SJCRH30 (cell line): Measurements from ENCODE around the gene TLX2. TPM values are rescaled to one million over a fixed set of nuclear protein-coding genes. Genes with fewer than 3 reads are reported as not detected.

Experiments used
- DNase-seq, 2 experiments: peaks; one replicate each; pipeline ENCODE4 v3.0.0-alpha.2; 2015 to 2020
- H3K27ac ChIP-seq: fragments of 250-450 bp; sonication (Bioruptor Pico); 2 replicates; pipeline ENCODE4 v1.5.1; 2020; ENCODE audit warnings: mild to moderate bottlenecking, moderate library complexity
- H3K27me3 ChIP-seq: fragments of 250-450 bp; sonication (Bioruptor Pico); 2 replicates; pipeline ENCODE4 v1.5.1; 2020; ENCODE audit warnings: mild to moderate bottlenecking, moderate library complexity
- H3K36me3 ChIP-seq: fragments of 250-450 bp; sonication (Bioruptor Pico); 2 replicates; pipeline ENCODE4 v1.5.1; 2020; ENCODE audit warnings: mild to moderate bottlenecking, moderate library complexity
- H3K4me1 ChIP-seq: fragments of 250-450 bp; sonication (Bioruptor Pico); 2 replicates; pipeline ENCODE4 v1.5.1; 2020; ENCODE audit warnings: mild to moderate bottlenecking, moderate library complexity
- H3K4me3 ChIP-seq: fragments of 250-450 bp; sonication (Bioruptor Pico); 2 replicates; pipeline ENCODE4 v1.5.1; 2020; ENCODE audit warnings: mild to moderate bottlenecking, moderate library complexity
- H3K9me3 ChIP-seq: fragments of 250-450 bp; sonication (Bioruptor Pico); replicated peaks from 2 replicates; pipeline ENCODE4 v1.5.1; 2020; ENCODE audit warnings: mild to moderate bottlenecking, moderate library complexity
- total RNA-seq: library from RNA; depleted of rRNA; stranded (reverse); fragments of >200 nt; shearing (Covaris generic); gene quantifications from 2 replicates; pipeline ENCODE4 v1.2.3, GENCODE V29; 2014

TLX2 gene
- total RNA-seq, 1 experiment from 2014 or later: not detected

GRCh38 chr2:74515271-74515980, 1.2 kb downstream of the TLX2 start:
- DNase-seq: no peak
- Histone ChIP-seq H3K4me1 (no peaks in the 10 kb centered on the region), H3K4me3 (no peak overlapping the region), H3K9me3 (no peaks in the 10 kb centered on the region), H3K36me3 (no peaks in the 10 kb centered on the region), H3K27ac (no peak overlapping the region), H3K27me3 (no peaks in the 10 kb centered on the region)

DNA sequence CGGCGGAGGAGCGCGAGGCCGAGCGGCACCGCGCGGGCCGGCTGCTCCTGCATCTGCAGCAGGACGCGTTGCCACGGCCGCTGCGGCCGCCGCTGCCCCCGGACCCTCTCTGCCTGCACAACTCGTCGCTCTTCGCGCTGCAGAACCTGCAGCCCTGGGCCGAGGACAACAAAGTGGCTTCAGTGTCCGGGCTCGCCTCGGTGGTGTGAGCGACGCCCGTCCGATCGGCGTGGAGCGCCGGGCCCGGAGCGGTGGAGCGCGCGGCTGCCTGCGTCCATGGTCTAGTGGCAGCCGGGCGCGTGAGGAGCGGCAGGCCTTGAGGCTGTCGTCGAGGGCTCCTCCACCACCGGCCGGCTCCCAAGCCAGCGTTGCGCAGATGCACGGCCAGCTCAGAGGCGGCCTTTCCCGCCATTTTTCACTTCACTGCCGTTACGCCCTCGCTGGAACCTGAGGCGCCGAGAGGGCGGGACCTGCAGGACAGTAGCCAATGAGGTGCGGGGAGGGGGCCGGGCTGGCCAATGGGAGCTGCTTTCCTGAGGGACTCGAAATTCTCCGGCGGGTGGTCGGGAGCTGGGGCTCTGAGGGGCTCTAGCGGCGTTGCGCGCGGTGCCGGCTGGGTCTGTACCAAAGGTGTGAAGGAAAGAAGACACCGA, 1.9 kb downstream of the TLX2 start:
- Histone ChIP-seq H3K27me3 (no peaks in the 10 kb centered on the region), H3K4me1 (no peaks in the 10 kb centered on the region), H3K27ac (no peak overlapping the region), H3K9me3 (no peaks in the 10 kb centered on the region), H3K36me3 (no peaks in the 10 kb centered on the region), H3K4me3 (no peak overlapping the region)
- no peak for DNase-seq

DNA sequence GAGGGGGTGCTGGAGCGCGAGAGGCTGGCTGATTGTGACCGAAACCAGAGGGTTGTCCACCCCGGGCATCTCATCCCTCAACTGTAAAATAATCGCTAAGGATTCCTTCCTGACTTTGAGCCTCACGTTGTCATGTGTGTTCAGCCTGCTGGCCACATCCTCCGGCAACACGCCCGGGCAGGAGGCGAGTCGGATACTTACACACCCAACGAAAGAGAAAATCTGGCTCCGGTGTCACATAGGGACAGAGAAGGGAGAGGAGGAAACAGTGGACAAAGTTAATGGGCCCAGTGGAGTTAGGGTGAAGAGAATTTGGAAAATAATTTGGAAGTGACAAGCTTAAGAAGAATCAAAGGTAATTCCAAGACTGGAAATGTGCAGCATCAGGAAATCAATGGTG, 2.4 kb downstream of the TLX2 start:
- Histone ChIP-seq H3K27me3 (no peaks in the 10 kb centered on the region), H3K4me1 (no peaks in the 10 kb centered on the region), H3K36me3 (no peaks in the 10 kb centered on the region), H3K4me3 (no peak overlapping the region), H3K9me3 (no peaks in the 10 kb centered on the region), H3K27ac (no peak overlapping the region)
- no peak for DNase-seq

DNA sequence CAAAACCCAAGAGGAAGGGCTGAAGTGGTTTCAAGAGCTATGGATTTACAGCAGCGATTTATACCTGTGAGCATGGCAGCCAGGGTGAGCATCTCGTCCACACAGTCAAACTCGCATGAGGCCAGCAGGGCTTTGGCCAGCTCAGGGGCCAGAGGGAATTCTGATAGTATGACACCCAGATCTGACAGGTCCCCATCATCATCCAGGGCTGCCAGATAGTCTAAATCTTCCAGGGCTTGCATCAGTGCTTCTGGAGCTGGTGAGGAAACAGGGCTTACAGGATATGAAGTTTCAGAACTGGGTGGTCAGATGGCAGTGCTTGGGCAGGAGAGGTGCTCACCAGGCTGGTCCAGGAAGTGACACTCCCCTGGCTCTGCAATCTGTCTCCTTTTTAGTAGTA, 8.3 kb downstream of the TLX2 start:
- H3K27me3 ChIP-seq: no peaks in the 10 kb centered on the region
- no peak overlapping the region for H3K27ac ChIP-seq
- no peak for DNase-seq
- H3K9me3 ChIP-seq: no peaks in the 10 kb centered on the region
- H3K4me3 ChIP-seq: no peak overlapping the region
- H3K4me1 ChIP-seq: no peaks in the 10 kb centered on the region
- H3K36me3 ChIP-seq: peaks cover 19% of the 10 kb centered on the region

- peaks cover 7% of the 10 kb centered on the region for H3K4me1 ChIP-seq
- no peak for DNase-seq
Observed at GRCh38 chr2:74524005-74524404, 9.8 kb downstream of the TLX2 start.

DNA sequence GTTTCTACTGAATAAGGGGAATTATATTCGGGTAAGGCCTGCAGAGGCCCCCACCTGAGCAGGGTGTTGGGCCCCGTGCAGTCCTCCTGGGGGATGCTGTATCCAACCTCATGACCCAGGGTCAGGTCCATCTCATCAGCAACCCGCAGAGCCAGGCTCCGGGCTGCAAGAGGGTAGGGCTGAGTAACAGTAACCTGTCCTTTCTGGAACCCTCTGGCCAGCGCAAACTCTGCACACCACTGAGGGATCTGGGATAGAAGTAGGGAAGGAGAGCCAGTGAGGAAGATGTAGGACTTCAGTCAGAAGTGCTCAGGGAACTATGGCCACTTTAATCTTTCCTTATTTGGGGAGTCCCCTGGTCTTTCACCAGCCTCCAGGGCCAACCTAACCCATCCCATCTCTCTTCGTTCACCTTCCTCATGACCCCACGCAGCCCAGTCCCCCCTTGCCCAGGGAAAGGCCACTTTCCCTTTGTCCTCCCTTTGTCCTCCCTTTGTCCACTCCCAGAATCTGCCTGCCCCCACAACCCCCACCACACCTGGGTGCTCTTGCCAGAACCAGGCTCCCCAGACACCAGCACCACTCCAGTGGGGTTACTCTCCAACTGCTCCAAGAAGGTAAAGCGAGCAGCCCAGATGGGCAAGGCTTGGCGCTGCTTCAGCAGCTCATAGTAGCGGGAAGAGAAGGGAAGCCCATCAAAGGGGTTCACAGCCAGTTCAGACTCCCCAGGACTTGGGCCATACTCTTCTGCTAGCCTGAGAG, 10.9 kb downstream of the TLX2 start:
- H3K27ac ChIP-seq: no peak overlapping the region
- peaks cover 30% of the 10 kb centered on the region for H3K36me3 ChIP-seq
- no peaks in the 10 kb centered on the region for H3K9me3 ChIP-seq
- no peaks in the 10 kb centered on the region for H3K27me3 ChIP-seq
- no peak overlapping the region for H3K4me3 ChIP-seq
- DNase-seq: no peak
- peaks cover 7% of the 10 kb centered on the region for H3K4me1 ChIP-seq

More at GRCh38 chr2:74524005-74524404, 9.8 kb downstream of the TLX2 start:
- H3K36me3 ChIP-seq: peaks cover 30% of the 10 kb centered on the region
- H3K9me3 ChIP-seq: no peaks in the 10 kb centered on the region
- H3K27ac ChIP-seq: no peak overlapping the region
- no peaks in the 10 kb centered on the region for H3K27me3 ChIP-seq
- no peak overlapping the region for H3K4me3 ChIP-seq

- H3K27ac ChIP-seq: no peak within 1 kb of the TSS
- peaks cover 7% of the 10 kb centered on the region for H3K4me1 ChIP-seq
- H3K36me3 ChIP-seq: peaks cover 30% of the 10 kb centered on the region
- no peak within 1 kb of the TSS for H3K4me3 ChIP-seq
- no peaks in the 10 kb centered on the region for H3K9me3 ChIP-seq
- H3K27me3 ChIP-seq: no peaks in the 10 kb centered on the region
- peak in 1 of 2 experiments; percentile 59 for DNase-seq
Observed at GRCh38 chr2:74525717-74526648, 11.7 kb downstream of the TLX2 start, which contains the start of gene DQX1. DQX1 (minus strand) TSS chr2:74526231; CDS start chr2:74525729, 502 bp downstream.

- no peak for DNase-seq
- Histone ChIP-seq H3K27ac (no peak overlapping the region), H3K36me3 (peaks cover 34% of the 10 kb centered on the region), H3K27me3 (no peaks in the 10 kb centered on the region), H3K4me3 (no peak overlapping the region), H3K4me1 (peaks cover 7% of the 10 kb centered on the region), H3K9me3 (no peaks in the 10 kb centered on the region)
Observed at GRCh38 chr2:74526649-74527230, 12.5 kb downstream of the TLX2 start.

- H3K36me3 ChIP-seq: peaks cover 36% of the 10 kb centered on the region
- no peak for DNase-seq
- H3K4me3 ChIP-seq: no peak overlapping the region
- H3K9me3 ChIP-seq: no peaks in the 10 kb centered on the region
- H3K27ac ChIP-seq: no peak overlapping the region
- H3K27me3 ChIP-seq: no peaks in the 10 kb centered on the region
- H3K4me1 ChIP-seq: peaks cover 7% of the 10 kb centered on the region
Observed at GRCh38 chr2:74527741-74528140, 13.5 kb downstream of the TLX2 start.

DNA sequence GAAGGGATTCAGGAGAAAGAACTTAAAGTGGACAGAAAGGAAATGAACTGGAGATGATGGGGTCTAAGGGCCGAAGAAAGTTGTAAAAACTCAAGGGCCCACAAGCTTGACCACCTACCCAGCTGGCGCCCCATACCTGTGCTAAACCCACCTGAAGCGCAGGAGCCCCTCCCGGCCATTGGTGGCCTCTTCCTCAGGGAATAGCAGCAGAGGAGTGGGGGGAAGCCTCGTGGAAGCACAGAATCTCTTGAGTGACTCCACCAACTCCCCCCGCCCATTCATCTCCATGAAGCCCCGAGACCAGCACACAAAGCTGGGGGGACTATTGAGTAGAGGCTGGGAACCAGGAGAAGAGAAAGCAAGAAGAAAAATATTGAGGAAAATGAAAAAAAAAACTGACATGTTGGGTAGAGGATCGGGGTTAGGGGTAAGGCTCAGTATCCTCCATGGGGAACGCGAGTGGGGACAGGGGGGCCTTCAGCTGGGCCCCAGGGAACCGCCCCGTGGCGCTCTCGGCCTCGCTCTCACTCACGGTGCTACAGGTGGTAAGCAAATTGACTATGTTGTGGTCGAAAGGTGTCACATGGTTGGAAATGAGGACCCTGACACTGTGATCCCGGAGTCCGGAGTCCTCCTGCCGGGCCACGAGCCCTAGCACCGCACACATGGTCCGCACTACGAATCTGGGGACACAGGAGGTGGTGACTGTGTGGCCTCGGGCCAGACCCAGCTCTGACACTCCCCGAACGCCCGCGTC, 14.5 kb downstream of the TLX2 start:
- peak overlapping the region; percentile 80 for H3K4me3 ChIP-seq
- no peaks in the 10 kb centered on the region for H3K9me3 ChIP-seq
- peaks cover 40% of the 10 kb centered on the region for H3K36me3 ChIP-seq
- no peaks in the 10 kb centered on the region for H3K27me3 ChIP-seq
- peak overlapping the region; percentile 79 for H3K27ac ChIP-seq
- H3K4me1 ChIP-seq: peaks cover 7% of the 10 kb centered on the region
- DNase-seq: no peak

GRCh38 chr2:74529357-74530238, 15.3 kb downstream of the TLX2 start, which contains the start of the genes AUP1 and HTRA2:
AUP1 (minus strand) TSS chr2:74529706; CDS start chr2:74529629, 77 bp downstream.
HTRA2 (plus strand) TSS chr2:74529933; CDS start chr2:74530007, 74 bp downstream.
- H3K36me3 ChIP-seq: peaks cover 40% of the 10 kb centered on the region
- H3K4me3 ChIP-seq: peak within 1 kb of the TSS; percentile 80
- no peaks in the 10 kb centered on the region for H3K27me3 ChIP-seq
- no peaks in the 10 kb centered on the region for H3K9me3 ChIP-seq
- peaks cover 7% of the 10 kb centered on the region for H3K4me1 ChIP-seq
- DNase-seq: peak; percentile 99
- H3K27ac ChIP-seq: peak within 1 kb of the TSS; percentile 79
